Superior temporal gyrus (tissue), 1 donor: ENCODE measurements around the gene CCL8.
"Not testable (repeated sequence)": the region's sequence is repeated elsewhere in the genome, so short reads cannot be mapped to it uniquely, and the experiment has no call there.

ENCODE experiments used
- DNase-seq: peaks from one replicate; pipeline ENCODE4 v3.0.0-alpha.2; 2016; ENCODE audit errors: extremely low spot score

Gene CCL8

DNA sequence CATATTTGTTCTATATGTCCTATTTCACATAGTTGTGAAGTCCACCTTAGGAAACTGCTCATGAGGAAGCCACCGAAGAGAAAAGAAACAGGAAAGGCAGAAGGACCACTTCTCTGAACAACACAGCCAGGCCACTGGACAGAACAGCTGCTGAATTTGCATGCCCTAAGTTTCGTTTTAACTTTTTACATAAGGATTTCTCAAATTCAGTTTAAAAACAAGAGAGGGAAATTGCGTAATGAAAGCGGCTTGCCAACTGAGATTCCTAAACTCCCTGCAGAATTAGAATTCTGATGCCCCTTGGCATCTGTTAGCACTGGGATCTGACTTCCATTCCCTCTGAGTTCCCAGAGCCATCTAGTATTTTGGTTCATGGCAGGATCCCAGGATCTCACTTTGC, 5.0 kb upstream of the CCL8 start:
- peak; percentile 10 for DNase-seq

DNA sequence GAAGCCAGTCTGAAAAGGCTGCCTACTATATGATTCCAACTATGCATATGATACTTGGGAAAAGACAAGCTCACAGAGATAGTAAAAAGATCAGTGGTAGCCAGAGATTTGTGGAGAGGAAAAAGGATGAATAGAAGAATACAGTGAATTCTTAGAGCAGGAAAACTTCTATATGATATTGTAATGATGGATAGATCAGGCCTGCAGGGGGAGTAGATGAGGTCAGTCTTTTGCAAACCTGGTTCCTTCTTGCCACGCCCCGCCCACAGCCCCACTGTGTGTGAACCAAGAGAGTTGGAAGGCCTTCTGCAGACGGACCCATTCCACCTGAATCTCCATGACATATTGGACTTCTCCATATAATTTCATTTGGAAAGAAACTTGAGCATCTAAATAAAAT, 761 bp upstream of the CCL8 start:
- no peak for DNase-seq

DNA sequence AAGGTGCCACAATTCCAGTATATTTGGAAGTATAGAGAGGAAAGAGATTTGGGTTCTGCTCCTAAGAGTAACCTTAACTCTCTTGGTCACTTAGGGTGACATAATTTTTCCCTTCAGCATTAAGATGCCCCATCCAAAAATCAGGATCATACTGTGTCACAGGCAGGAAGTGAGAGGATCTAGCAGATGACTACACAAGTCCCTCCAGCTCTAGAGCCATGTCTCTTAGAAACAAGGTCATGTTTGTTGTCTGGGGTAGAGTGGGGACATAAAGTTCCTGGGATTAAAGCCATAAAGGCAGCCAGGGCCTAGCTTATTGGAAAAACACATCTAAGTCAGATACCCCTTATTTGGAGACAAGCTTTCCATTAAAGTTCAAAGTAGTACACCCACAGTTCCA, 2.7 kb downstream of the CCL8 start:
- DNase-seq, result no peak

GRCh38 chr17:34327580-34327979, 8.3 kb downstream of the CCL8 start:
- DNase-seq, result not testable (repeated sequence)

GRCh38 chr17:34337701-34338100, 18.5 kb downstream of the CCL8 start:
- DNase-seq, result no peak

- DNase-seq, result no peak
Observed at GRCh38 chr17:34339138-34339770, 20.0 kb downstream of the CCL8 start.

GRCh38 chr17:34341916-34342315, 22.7 kb downstream of the CCL8 start:
- DNase-seq, result no peak

GRCh38 chr17:34347063-34347462, 27.8 kb downstream of the CCL8 start:
- no peak for DNase-seq

GRCh38 chr17:34349751-34350150, 30.5 kb downstream of the CCL8 start:
- no peak for DNase-seq

DNA sequence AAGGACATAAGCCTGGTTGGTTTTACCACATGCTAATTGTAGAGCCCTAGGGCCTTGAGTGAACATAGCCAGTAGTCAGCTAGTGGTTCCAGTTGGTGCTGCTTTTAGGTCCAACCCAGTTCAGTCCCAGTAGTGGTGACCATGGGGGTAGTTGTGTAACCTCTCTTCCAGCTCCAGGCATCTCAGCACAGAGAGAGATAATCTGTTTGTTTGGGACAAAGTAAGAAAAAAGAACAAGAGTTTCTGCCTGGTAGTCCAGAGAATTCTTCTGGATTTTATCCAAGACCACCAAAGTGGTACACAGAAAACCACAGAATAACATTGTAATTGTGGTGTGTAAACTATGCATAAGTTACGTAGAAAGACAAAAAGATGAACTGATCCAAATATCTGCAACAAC, 31.9 kb downstream of the CCL8 start:
- DNase-seq, result no peak

GRCh38 chr17:34352191-34352590, 33.0 kb downstream of the CCL8 start:
- DNase-seq, result no peak

DNA sequence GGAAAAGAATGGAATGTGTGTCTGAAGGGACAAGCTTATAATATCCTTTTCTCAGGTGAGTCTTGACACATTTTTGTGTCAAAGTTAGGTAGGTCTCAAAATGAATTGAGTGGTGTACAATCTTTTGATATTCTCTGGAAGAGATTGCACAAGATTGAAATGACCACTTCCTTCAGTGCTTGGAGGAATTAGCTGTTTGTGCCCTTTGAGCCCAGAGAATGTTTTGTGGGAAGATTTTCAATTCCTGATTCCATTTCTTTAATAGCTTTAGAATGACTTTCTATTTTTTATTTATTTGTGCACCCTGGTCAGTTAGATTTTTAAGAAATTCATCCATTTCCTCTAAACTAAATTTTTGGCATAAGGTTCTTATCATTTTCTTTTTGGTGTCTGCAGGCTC, 35.4 kb downstream of the CCL8 start:
- DNase-seq, result no peak

DNA sequence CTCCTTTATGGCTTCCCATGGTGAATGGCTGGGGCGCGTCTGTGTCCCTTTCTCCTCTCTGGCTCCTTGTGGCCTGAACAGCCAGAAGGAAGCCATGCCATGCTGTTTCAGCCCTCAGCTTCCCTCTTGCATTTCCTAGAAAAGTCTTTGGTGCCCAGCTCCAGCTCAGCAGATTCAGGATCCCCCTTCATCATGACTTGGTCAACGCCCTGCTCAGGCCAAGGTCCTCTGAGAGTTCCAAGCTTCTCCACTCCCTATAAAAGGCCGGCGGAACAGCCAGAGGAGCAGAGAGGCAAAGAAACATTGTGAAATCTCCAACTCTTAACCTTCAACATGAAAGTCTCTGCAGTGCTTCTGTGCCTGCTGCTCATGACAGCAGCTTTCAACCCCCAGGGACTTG, 37.0 kb downstream of the CCL8 start, which contains the start of gene CCL13:
TSS of gene CCL13 (plus strand) at position 287 of the 400 bp plus-strand sequence. CDS start at position 334, 47 bp downstream.
- DNase-seq, result no peak

- no peak for DNase-seq
Observed at GRCh38 chr17:34357398-34357797, 38.2 kb downstream of the CCL8 start.

DNA sequence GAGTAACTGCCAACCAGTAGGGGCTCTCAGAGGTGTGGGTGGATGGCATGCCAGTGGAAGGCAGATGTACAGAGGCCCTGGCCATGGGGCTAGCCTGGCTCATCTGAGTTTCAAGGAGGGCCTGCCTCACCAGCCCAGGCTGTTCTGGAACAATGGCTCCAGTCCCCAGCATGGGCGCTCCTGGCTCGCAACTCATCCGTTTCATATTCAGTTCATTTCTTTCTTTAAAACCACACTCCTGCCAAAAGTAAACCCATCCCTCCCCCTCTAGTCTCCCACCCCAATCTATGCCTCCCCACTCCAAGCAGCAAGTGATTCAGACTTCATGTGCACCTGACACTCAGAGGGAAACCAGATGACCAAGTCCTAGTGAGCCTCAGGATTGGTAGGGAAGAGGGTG, 39.4 kb downstream of the CCL8 start:
- no peak for DNase-seq

DNA sequence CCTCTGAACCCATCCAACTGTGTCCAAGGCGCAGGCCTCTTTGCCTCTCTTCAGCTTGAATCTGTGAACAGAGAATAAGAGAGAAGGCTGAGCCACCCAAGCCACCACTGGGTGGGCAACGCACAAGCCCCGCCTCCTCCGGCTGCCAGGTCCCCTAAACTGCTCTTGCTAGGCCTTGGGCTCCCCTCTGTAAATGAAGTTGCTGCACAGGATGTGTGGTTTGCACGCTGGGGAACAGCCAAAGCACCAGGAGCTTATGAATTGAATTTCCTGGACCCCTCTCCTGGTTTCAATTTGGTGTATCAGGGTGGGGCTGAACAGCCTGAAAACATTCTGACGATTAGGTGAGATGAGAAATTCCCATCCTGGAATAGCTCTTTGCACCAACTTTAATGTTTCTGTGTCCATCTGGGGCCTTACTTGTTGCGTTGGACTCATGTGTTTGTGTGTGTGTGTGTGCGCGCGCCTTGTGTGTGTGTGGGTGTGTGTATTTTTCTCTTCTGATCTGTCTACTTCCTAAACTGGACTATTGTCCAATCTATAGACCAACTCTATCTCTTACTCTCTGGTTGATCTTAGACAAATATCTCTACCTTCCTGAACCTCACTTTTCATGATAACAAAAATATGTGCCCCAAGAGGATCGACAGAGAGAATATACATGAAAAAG, 41.5 kb downstream of the CCL8 start:
- no peak for DNase-seq

DNA sequence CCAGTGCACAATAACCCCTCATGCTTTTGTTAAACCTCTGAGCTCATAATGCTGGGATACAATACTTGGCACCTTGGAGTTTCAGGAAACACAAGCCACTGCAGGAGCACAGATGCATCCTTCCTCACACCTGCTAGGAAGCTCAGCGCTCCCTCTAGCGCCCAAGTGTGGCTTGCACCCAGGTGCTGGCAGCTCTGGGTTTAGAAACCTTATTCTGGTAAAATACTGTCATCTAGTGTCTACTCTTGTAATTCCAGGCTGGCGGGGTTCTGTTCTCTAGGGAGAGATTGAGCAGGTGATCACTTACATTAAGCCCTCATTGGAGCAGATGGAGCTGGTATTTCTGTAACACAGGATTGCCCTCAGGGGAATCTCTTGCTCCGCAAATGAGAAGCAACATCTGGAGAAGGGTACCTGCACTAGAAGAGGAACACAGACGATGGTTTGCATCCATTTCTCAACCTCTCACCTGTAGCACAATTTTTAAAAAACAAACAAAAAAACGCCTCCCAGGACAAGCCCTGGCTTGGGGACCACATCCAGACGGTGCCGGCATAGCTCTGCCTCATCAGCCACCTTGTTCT, 42.3 kb downstream of the CCL8 start:
- DNase-seq, result peak; percentile 84

GRCh38 chr17:34363183-34363661, 44.0 kb downstream of the CCL8 start, which contains the start of gene CCL1:
TSS of gene CCL1 (minus strand) at chr17:34363233. CDS start at chr17:34363161, 72 bp downstream.
- DNase-seq, result no peak

DNA sequence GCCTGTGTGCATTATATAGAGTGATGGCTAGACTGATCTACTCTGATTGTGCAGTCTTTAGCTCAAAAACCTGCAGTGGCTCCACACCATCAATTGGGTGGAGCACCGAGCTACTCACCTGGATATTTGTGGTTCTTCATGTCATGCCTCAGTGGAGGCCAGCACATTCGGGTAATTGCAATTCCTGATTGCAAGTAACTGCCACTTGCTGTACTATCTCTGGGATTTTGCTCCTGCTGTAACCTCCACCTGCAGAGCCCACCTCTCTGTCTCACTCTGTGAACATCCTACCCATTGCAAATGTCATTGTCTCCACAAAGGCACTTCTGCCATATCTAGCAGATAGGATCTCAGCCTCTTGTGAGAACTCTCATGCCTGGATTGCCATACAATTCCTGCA, 45.5 kb downstream of the CCL8 start:
- no peak for DNase-seq

GRCh38 chr17:34365340-34365739, 46.1 kb downstream of the CCL8 start:
- no peak for DNase-seq

DNA sequence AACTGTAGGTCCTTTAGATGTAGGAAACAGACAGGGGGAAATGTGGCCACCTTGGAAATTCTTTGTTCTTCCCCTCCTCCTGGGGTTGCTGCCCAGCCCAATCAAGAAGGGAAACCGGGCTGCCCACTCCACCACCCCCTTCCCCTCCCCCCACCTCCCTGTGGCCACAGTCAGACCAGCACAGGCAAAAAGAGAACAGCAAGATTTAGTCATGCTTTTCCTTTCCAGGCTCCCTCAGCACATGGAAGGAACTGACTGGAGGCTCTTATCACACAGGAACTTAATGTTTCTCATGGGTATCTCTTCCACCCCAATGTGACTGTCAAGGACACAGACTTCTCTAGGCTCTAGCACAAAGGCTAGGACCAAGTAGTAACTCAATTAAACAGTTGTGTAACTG, 46.8 kb downstream of the CCL8 start:
- no peak for DNase-seq

GRCh38 chr17:34366529-34367107, 47.4 kb downstream of the CCL8 start:
- no peak for DNase-seq
